GM18526 (cell line): ENCODE results near the gene RBPJ.
A peak's percentile ranks its signal among the peaks of the same experiment; 100 is the strongest.

ENCODE experiments used
- POLR2A ChIP-seq: IDR thresholded peaks from 3 replicates; pipeline ENCODE4 v1.6.1; 2011; ENCODE audit not compliant: insufficient read length; ENCODE audit errors: extremely low read depth

The RBPJ gene

GRCh38 chr4:26297219-26297618 lies 23.6 kb upstream of the RBPJ start:
- no peak for TF ChIP-seq POLR2A

GRCh38 chr4:26298198-26298947 lies 22.4 kb upstream of the RBPJ start:
- TF ChIP-seq POLR2A: no peak

- no peak for TF ChIP-seq POLR2A
Observed at GRCh38 chr4:26299254-26299882, 21.4 kb upstream of the RBPJ start.

- no peak for TF ChIP-seq POLR2A
Observed at GRCh38 chr4:26300314-26301307, 20.2 kb upstream of the RBPJ start.

GRCh38 chr4:26302031-26302899 lies 18.5 kb upstream of the RBPJ start:
- TF ChIP-seq POLR2A: no peak

- no peak for TF ChIP-seq POLR2A
Observed at GRCh38 chr4:26303008-26303407, 17.8 kb upstream of the RBPJ start.

GRCh38 chr4:26307037-26307800 lies 13.6 kb upstream of the RBPJ start:
- no peak for TF ChIP-seq POLR2A

GRCh38 chr4:26308568-26308967 lies 12.2 kb upstream of the RBPJ start:
- TF ChIP-seq POLR2A: no peak

- TF ChIP-seq POLR2A: no peak
Observed at GRCh38 chr4:26310264-26310663, 10.6 kb upstream of the RBPJ start.

- TF ChIP-seq POLR2A: no peak
Observed at GRCh38 chr4:26311633-26312032, 9.2 kb upstream of the RBPJ start.

GRCh38 chr4:26317766-26318165 lies 3.0 kb upstream of the RBPJ start:
- no peak for TF ChIP-seq POLR2A

- TF ChIP-seq POLR2A: peak; percentile 49
Observed at GRCh38 chr4:26319467-26319948, 1.3 kb upstream of the RBPJ start.

GRCh38 chr4:26319949-26320537 lies 771 bp upstream of the RBPJ start:
- no peak for TF ChIP-seq POLR2A
